A673 (cell line): ENCODE data around the gene ZNG1B.
A peak's percentile ranks its signal among the peaks of the same experiment; 100 is the strongest.

Source experiments
- EZH2 ChIP-seq: fragments of 200-600 bp; sonication (generic); IDR thresholded peaks from 2 replicates; pipeline ENCODE4 v1.6.1; 2017; ENCODE audit warnings: borderline replicate concordance, low read depth, mild to moderate bottlenecking, mixed read lengths, antibody characterized with exemption, low read length; ENCODE audit not compliant: poor library complexity, severe bottlenecking
- TF ChIP-seq, protein P1 (sequence below): fragments of 300-800, 200-600 bp; sonication (generic); conservative IDR thresholded peaks from 2 replicates; pipeline ENCODE4 v1.5.1; 2017; ENCODE audit warnings: low read depth, mild to moderate bottlenecking, antibody characterized with exemption, low read length, moderate library complexity, mixed read lengths

DNA sequence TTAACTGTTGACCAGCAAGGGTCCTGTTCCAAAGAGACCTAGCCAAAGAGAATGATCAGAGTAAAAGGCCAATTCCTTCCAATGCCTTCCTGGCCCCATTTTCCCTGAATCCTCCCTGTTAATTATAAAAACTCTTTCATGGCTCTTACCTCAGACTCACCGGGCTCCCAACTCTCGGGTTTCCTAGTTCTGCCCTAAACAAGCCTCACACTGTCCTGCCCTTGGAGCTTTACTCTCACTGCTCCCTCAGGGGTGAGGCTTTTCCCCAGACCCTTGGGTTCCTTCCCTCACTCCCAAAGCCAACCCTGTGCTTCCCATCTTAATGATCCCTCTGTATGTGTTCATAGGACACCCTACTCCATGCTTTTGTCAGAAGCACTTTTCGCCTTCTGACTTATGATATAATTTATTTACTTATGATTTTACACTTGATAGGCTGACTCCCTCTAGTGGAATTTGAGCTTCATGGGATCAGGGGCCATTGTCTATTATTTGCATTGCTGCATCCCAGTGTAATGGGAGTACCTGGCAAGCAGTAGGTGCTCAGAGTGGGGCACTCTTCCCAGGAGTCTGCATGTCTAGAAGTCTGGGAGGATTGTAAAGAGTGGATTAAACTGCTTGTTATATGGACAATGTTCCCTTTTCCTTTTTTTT, 29.9 kb upstream of the ZNG1B start:
- TF ChIP-seq, protein P1, sequence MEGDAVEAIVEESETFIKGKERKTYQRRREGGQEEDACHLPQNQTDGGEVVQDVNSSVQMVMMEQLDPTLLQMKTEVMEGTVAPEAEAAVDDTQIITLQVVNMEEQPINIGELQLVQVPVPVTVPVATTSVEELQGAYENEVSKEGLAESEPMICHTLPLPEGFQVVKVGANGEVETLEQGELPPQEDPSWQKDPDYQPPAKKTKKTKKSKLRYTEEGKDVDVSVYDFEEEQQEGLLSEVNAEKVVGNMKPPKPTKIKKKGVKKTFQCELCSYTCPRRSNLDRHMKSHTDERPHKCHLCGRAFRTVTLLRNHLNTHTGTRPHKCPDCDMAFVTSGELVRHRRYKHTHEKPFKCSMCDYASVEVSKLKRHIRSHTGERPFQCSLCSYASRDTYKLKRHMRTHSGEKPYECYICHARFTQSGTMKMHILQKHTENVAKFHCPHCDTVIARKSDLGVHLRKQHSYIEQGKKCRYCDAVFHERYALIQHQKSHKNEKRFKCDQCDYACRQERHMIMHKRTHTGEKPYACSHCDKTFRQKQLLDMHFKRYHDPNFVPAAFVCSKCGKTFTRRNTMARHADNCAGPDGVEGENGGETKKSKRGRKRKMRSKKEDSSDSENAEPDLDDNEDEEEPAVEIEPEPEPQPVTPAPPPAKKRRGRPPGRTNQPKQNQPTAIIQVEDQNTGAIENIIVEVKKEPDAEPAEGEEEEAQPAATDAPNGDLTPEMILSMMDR = peak; percentile 51
- no peak for TF ChIP-seq EZH2
